Astrocyte (in vitro differentiated cells and primary cell): ENCODE data around the gene ZNF385B. TPM values are rescaled to one million over a fixed set of nuclear protein-coding genes. Genes with fewer than 3 reads are reported as not detected.

Source experiments
- DNase-seq: peaks from one replicate; pipeline ENCODE4 v3.0.0-alpha.2; 2010; ENCODE audit warnings: low read depth
- FAIRE-seq: peaks from 2 replicates; lab custom pipeline; 2011; peaks lifted over from hg19 to GRCh38; lab: Jason Lieb, UNC
- H2AFZ ChIP-seq: 2 replicates; pipeline ENCODE4 v1.6.0; 2012; ENCODE audit warnings: low read depth, low read length, inconsistent platforms
- H3K27ac ChIP-seq: 2 replicates; pipeline ENCODE4 v1.5.1; 2011; ENCODE audit warnings: low read depth, low read length, inconsistent platforms
- H3K27me3 ChIP-seq: 2 replicates; pipeline ENCODE4 v1.6.0; 2011; ENCODE audit warnings: low read length, inconsistent platforms; ENCODE audit not compliant: insufficient read depth
- H3K36me3 ChIP-seq: 2 replicates; pipeline ENCODE4 v1.5.1; 2011; ENCODE audit warnings: low read length, inconsistent platforms; ENCODE audit not compliant: insufficient read depth
- H3K4me1 ChIP-seq: 2 replicates; pipeline ENCODE4 v1.5.1; 2011; ENCODE audit warnings: low read length, inconsistent platforms; ENCODE audit not compliant: insufficient read depth
- H3K4me2 ChIP-seq: 2 replicates; pipeline ENCODE4 v1.6.0; 2012; ENCODE audit warnings: low read length, inconsistent platforms
- H3K4me3 ChIP-seq: 2 replicates; pipeline ENCODE4 v1.5.1; 2011; ENCODE audit warnings: low read depth, mild to moderate bottlenecking, low read length, inconsistent platforms; ENCODE audit not compliant: insufficient read depth
- H3K79me2 ChIP-seq: 2 replicates; pipeline ENCODE4 v1.6.0; 2012; ENCODE audit warnings: mild to moderate bottlenecking, low read length, inconsistent platforms; ENCODE audit not compliant: insufficient read depth
- H3K9ac ChIP-seq: 2 replicates; pipeline ENCODE4 v1.6.0; 2012; ENCODE audit warnings: mild to moderate bottlenecking, low read length, inconsistent platforms
- H3K9me3 ChIP-seq: 2 replicates; pipeline ENCODE4 v1.5.1; 2012; ENCODE audit warnings: low read depth, mild to moderate bottlenecking, low read length, inconsistent platforms; ENCODE audit not compliant: insufficient read depth
- H4K20me1 ChIP-seq: 2 replicates; pipeline ENCODE4 v1.6.0; 2012; ENCODE audit warnings: low read length, inconsistent platforms; ENCODE audit not compliant: insufficient read depth
- H3K27ac Mint-ChIP-seq: one replicate; pipeline ENCODE4 v1.8.0; 2021; ENCODE audit warnings: mild to moderate bottlenecking, mixed read lengths; ENCODE audit not compliant: unreplicated experiment
- H3K27me3 Mint-ChIP-seq: one replicate; pipeline ENCODE4 v1.8.0; 2021; ENCODE audit warnings: low read depth, mixed read lengths; ENCODE audit not compliant: unreplicated experiment
- H3K36me3 Mint-ChIP-seq: one replicate; pipeline ENCODE4 v1.8.0; 2021; ENCODE audit warnings: low read depth, mixed read lengths; ENCODE audit not compliant: unreplicated experiment
- H3K4me1 Mint-ChIP-seq: one replicate; pipeline ENCODE4 v1.8.0; 2021; ENCODE audit warnings: low read depth, mixed read lengths; ENCODE audit not compliant: unreplicated experiment
- H3K4me3 Mint-ChIP-seq: one replicate; pipeline ENCODE4 v1.8.0; 2021; ENCODE audit warnings: mild to moderate bottlenecking, moderate library complexity, mixed read lengths; ENCODE audit not compliant: unreplicated experiment
- H3K9me3 Mint-ChIP-seq: one replicate; pipeline ENCODE4 v1.8.0; 2021; ENCODE audit warnings: mild to moderate bottlenecking, mixed read lengths; ENCODE audit not compliant: unreplicated experiment
- CTCF ChIP-seq: IDR thresholded peaks from 2 replicates; pipeline ENCODE4 v1.5.1; 2011; ENCODE audit warnings: low read depth, mild to moderate bottlenecking, inconsistent platforms, low read length, moderate library complexity; ENCODE audit not compliant: insufficient read depth
- EZH2 ChIP-seq: IDR thresholded peaks from 2 replicates; pipeline ENCODE4 v1.6.1; 2012; ENCODE audit warnings: mild to moderate bottlenecking, low read length, inconsistent platforms; ENCODE audit not compliant: insufficient read depth
- total RNA-seq: library from RNA; stranded (reverse); gene quantifications from 2 replicates; pipeline ENCODE4 v1.2.1, GENCODE V29; 2021

Gene ZNF385B
- total RNA-seq, 1 donor from 2014 or later: 0.27 TPM

DNA sequence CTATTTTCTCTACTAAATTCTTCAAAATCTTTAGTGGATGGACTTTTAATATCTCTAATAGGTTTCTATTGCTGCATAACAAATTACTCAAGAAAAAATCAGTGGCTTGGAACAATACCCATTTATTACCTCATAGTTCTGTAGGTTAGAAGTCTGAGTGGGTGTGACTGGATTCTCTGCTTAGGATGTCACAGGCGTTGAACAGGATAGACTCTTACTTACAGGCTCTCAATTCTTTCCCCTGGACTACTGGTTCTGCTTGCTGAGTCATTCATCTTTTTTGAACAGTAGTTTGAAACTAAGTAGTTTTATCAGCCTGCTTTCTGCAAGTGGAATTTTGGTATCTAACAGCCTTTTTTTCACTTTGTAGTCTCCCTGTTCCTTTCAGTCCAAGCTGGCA, 265.4 kb downstream of the ZNF385B start:
- TF ChIP-seq EZH2 (no peak), CTCF (no peak)
- H3K4me3 Mint-ChIP-seq: no peak overlapping the region
- Histone ChIP-seq H3K4me3 (no peak overlapping the region), H3K36me3 (no peaks in the 10 kb centered on the region), H3K79me2 (no peaks in the 10 kb centered on the region), H3K4me2 (no peak overlapping the region), H3K9ac (no peak overlapping the region), H4K20me1 (no peaks in the 10 kb centered on the region), H3K27ac (peak overlapping the region; percentile 43), H3K9me3 (no peaks in the 10 kb centered on the region), H2AFZ (no peak overlapping the region), H3K27me3 (no peaks in the 10 kb centered on the region), H3K4me1 (peaks cover 10% of the 10 kb centered on the region)
- no peaks in the 10 kb centered on the region for H3K9me3 Mint-ChIP-seq
- H3K27ac Mint-ChIP-seq: peak overlapping the region; percentile 84
- no peaks in the 10 kb centered on the region for H3K27me3 Mint-ChIP-seq
- peaks cover 16% of the 10 kb centered on the region for H3K4me1 Mint-ChIP-seq
- FAIRE-seq (no peak), DNase-seq (peak; percentile 93)
- no peaks in the 10 kb centered on the region for H3K36me3 Mint-ChIP-seq

GRCh38 chr2:179595284-179595683, 266.1 kb downstream of the ZNF385B start:
- TF ChIP-seq EZH2: no peak
- no peak for TF ChIP-seq CTCF
- no peaks in the 10 kb centered on the region for H3K27me3 Mint-ChIP-seq

DNA sequence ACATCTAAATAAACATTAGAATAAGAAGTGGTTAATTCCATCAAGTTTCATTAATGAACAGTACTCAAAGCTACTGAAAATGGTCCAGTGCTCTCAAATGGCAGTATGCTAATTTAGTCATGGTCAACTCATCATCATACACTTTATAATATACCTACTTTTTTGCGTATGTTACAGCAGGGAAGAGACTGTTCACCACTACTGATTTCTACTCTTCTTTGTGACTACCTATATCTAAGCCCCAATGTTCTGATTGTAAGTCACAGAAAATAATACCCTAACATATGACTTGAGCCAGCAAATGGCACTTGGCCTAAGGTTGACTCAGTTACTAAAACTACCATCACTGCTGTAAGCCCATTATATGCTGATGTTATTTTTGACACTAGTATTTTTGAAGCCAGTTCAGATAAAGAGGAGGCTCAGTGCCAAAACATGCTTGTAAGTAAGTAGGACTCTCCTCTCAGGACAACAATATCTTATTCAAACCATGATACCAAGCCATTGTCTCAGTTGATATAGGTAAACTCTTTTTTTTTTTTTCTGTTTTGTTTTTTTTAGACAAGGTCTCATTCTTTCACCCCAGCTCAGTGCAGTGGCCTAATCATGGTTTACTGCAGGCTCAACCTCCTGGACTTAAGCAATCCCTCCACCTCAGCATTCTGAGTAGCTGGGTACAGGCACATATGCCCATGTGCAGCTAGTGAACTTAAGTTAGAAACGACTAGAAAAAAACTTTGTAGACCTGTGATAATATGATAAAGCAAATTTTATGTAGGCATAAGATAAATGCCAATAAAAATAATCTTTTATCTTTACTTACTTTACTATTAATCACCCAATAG, 266.9 kb downstream of the ZNF385B start:
- Histone ChIP-seq H3K4me3 (no peak overlapping the region), H3K4me2 (no peak overlapping the region), H3K4me1 (peaks cover 10% of the 10 kb centered on the region), H3K27me3 (no peaks in the 10 kb centered on the region), H3K79me2 (no peaks in the 10 kb centered on the region), H4K20me1 (no peaks in the 10 kb centered on the region), H3K9ac (no peak overlapping the region), H3K27ac (no peak overlapping the region), H3K36me3 (no peaks in the 10 kb centered on the region), H2AFZ (no peak overlapping the region), H3K9me3 (no peaks in the 10 kb centered on the region)
- peaks cover 16% of the 10 kb centered on the region for H3K4me1 Mint-ChIP-seq
- TF ChIP-seq EZH2 (no peak), CTCF (no peak)
- no peak overlapping the region for H3K4me3 Mint-ChIP-seq
- no peak for DNase-seq
- no peak overlapping the region for H3K27ac Mint-ChIP-seq
- no peaks in the 10 kb centered on the region for H3K9me3 Mint-ChIP-seq
- H3K27me3 Mint-ChIP-seq: no peaks in the 10 kb centered on the region
- no peaks in the 10 kb centered on the region for H3K36me3 Mint-ChIP-seq
- FAIRE-seq: no peak

More at GRCh38 chr2:179595284-179595683, 266.1 kb downstream of the ZNF385B start:
- Histone ChIP-seq H4K20me1 (no peaks in the 10 kb centered on the region), H3K9ac (no peak overlapping the region), H3K4me2 (no peak overlapping the region), H3K27me3 (no peaks in the 10 kb centered on the region), H3K4me3 (no peak overlapping the region), H3K4me1 (peaks cover 10% of the 10 kb centered on the region), H3K79me2 (no peaks in the 10 kb centered on the region), H2AFZ (no peak overlapping the region), H3K36me3 (no peaks in the 10 kb centered on the region), H3K9me3 (no peaks in the 10 kb centered on the region), H3K27ac (no peak overlapping the region)
- H3K9me3 Mint-ChIP-seq: no peaks in the 10 kb centered on the region
- peaks cover 16% of the 10 kb centered on the region for H3K4me1 Mint-ChIP-seq
- FAIRE-seq (no peak), DNase-seq (no peak)
- no peaks in the 10 kb centered on the region for H3K36me3 Mint-ChIP-seq
- no peak overlapping the region for H3K4me3 Mint-ChIP-seq
- H3K27ac Mint-ChIP-seq: no peak overlapping the region
